Epithelial cell of esophagus (primary cell): Measurements from ENCODE around the gene MARF1.

Experiments
- DNase-seq: peaks from one replicate; pipeline ENCODE4 v3.0.0; 2010; ENCODE audit warnings: low read depth
- H3K4me3 ChIP-seq: 2 replicates; pipeline ENCODE4 v1.5.1; 2011; ENCODE audit warnings: mild to moderate bottlenecking, low read length, control low read depth
- TF ChIP-seq, protein P1 (sequence below): IDR thresholded peaks from 2 replicates; pipeline ENCODE4 v1.5.1; 2011; ENCODE audit warnings: low read depth, mild to moderate bottlenecking, low read length, control low read depth, inconsistent platforms; ENCODE audit not compliant: insufficient read depth; ENCODE audit errors: missing control alignments

MARF1 gene

DNA sequence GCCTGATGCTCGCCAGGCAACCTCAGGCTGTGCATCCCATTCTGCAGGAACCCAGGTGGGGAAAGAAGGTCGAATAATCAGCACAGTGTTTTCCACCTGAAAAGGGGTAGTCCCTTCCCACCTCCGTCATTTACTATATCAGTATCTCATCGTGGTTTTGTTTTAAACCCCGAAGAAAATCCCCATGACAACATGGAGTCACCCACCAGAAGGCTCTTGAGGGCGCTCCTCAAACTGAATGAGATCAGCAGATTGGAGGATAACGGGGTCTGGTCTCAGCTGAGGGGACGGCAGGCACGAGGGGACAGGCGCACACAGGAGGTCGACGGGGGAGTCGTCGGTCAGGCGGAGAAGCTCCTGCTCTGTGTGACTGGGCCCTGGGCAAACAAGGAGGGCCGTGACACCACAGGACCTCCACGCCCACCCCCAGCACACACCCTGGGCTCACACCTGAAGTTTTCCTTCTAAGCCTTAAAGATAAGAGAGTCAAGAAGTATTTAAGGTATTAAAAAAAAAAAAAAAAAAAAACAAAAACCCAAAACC lies 44.2 kb downstream of the MARF1 start:
- DNase-seq = no peak
- H3K4me3 ChIP-seq = no peak overlapping the region
- TF ChIP-seq, protein P1, sequence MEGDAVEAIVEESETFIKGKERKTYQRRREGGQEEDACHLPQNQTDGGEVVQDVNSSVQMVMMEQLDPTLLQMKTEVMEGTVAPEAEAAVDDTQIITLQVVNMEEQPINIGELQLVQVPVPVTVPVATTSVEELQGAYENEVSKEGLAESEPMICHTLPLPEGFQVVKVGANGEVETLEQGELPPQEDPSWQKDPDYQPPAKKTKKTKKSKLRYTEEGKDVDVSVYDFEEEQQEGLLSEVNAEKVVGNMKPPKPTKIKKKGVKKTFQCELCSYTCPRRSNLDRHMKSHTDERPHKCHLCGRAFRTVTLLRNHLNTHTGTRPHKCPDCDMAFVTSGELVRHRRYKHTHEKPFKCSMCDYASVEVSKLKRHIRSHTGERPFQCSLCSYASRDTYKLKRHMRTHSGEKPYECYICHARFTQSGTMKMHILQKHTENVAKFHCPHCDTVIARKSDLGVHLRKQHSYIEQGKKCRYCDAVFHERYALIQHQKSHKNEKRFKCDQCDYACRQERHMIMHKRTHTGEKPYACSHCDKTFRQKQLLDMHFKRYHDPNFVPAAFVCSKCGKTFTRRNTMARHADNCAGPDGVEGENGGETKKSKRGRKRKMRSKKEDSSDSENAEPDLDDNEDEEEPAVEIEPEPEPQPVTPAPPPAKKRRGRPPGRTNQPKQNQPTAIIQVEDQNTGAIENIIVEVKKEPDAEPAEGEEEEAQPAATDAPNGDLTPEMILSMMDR = no peak

DNA sequence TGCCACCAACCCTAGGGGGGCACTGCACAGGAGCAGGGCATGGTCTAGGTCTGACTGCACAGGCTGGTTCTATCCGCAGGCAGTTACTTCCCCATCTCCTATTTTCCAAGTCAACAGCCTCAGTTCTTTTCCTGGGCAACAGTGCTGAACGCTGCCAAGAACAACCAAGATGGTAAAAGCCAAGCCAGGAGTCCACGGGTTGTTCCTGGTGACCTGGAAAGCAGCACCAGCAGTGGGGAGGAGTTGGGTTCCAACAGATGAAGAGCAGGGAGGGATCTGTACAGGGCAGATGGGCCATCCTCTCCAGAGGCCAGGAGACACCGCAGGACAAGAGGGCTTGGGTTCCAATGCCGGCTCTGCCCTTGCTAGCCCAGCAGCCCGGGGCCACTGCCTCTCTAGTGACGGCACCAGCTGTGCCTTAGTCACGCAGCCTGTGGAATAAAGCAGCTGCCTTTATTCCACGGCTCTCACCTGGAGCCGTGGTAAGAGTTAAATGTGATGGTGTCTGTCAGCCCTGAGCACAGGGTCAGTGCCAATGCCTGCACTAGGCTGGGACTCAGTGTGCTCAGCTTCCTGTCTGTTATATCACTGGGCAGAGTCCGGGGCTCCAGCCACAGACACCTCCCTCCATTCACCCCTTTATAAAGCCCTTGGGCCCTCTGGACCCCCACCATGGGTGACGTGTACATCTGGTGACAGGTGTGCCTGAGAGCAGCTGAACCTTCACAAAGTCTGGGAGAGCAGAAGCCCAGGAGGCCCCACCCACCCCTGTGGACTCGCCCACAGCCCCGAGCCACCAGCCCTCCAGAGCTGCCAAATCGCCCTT lies 44.9 kb downstream of the MARF1 start:
- no peak for DNase-seq
- TF ChIP-seq, protein P1 = no peak
- H3K4me3 ChIP-seq = no peak overlapping the region

DNA sequence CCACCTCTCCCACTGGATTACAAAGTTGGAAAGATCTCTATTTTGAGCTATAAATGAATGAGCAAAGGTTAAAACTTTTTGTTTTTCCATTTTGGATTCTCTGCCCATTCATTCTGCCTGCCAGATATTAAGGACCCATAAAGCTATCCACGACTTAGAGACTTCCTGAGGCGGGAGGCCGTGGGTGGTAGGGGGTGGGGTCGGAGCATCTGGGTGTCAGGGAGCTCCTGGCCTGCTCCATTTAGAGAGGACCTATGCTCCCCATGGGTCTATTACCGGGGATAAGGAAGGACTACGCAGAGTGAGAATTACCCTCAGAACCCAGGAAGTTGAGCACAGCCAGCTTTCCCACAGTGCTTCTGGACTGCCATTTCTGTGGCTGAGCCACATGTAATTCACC lies 45.8 kb downstream of the MARF1 start:
- H3K4me3 ChIP-seq = no peak overlapping the region
- no peak for DNase-seq
- TF ChIP-seq, protein P1 = no peak

DNA sequence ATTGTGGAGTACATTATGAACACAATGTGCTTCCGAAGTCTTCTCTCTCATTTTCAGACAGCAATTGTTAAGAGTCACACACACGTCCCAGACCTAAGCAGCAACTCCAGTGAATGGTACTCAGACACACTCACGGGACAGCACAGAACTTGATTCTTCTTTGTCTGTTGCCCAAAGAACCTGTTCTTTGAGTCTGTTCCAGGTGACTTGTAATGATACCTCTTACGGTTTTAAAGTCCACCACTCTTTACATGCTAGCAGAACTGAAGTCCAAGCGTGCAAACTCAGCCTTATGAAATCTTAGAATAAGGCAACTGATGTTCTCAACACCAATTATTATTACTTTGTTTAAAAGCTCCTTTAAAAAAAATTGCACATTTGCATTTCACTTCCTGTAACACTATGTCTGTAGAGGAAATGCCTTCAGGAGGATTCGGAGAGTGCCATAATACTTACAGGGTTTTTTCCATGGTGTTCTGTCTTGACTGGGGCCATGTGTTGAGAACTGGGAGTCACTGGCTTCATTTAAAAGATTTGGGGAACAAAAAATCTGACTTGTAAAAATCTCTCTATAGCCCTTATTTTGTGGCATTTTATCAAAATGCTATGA lies 48.1 kb downstream of the MARF1 start:
- TF ChIP-seq, protein P1 = no peak
- no peak for DNase-seq
- H3K4me3 ChIP-seq = no peak overlapping the region

DNA sequence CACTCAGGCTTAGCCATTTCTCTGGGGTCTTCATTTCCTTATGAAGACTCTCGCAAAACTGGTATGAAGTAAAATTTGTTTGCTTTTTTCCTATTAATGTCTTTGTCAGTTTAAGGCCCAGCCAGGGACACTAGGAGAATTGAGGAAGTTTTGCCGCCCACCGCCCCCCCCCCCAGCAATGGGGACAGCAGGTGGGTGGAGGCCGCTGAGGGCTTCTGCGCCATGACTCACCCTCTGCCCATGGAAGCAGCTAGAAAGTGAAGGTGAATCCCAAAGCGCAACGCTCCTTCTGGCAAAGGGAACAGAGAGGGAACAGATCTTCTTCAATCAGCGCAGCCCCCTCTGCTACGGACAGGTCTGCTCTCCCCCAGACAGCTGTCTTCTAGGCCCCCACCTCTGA lies 49.7 kb downstream of the MARF1 start:
- TF ChIP-seq, protein P1 = no peak
- H3K4me3 ChIP-seq = no peak overlapping the region
- DNase-seq = no peak

DNA sequence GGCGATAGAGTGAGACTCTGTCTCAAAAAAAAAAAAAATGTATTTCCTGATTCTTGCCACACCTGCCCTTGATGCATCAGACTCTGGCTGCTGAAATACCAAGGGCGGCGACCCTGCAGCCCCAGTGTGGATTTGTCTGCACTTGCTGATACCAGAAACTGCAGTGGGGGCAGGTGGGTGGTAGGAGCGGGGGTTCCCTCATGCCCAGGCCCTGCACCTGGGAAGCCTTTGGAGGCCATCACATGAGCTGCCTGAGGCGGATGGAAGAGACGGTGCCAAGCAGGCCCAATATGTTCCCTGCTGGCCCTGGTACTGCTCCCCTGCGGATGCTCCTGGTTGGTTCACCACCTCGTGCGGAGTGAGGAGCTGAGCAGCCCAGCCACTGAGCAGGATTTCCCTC lies 50.6 kb downstream of the MARF1 start:
- TF ChIP-seq, protein P1 = no peak
- no peak overlapping the region for H3K4me3 ChIP-seq
- peak; percentile 76 for DNase-seq
